Retinal pigment epithelial cell (primary cell): ENCODE measurements around the gene TENM4.

Source experiments
- DNase-seq: peaks from one replicate; pipeline ENCODE4 v3.0.0-alpha.2; 2010; ENCODE audit warnings: low read depth
- H3K4me3 ChIP-seq: 2 replicates; pipeline ENCODE4 v1.5.1; 2011; ENCODE audit warnings: mild to moderate bottlenecking, low read length, control low read depth, moderate library complexity
- TF ChIP-seq, protein P1 (sequence below): conservative IDR thresholded peaks from 2 replicates; pipeline ENCODE4 v1.5.1; 2011; ENCODE audit warnings: low read depth, low read length, control low read depth, inconsistent platforms

Gene TENM4

DNA sequence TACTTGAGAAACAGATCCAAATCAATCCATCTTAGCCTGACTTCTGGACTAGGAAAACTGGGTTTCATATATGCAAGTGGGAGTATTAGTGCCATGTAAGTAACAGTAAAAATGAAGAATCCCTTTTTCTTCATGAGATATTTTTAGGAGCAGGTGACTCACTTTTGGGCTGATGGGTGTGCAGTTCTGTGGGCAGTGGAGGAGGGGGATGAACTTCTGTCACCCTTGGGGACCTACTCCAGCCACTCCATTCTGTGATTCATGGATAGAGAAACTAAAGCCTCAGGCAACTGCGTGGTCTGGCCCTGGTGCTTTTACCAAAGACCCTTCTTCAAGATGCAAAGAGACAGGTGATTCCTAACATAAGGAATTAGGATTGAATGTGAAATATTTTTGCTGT, 657.5 kb downstream of the TENM4 start:
- TF ChIP-seq, protein P1, sequence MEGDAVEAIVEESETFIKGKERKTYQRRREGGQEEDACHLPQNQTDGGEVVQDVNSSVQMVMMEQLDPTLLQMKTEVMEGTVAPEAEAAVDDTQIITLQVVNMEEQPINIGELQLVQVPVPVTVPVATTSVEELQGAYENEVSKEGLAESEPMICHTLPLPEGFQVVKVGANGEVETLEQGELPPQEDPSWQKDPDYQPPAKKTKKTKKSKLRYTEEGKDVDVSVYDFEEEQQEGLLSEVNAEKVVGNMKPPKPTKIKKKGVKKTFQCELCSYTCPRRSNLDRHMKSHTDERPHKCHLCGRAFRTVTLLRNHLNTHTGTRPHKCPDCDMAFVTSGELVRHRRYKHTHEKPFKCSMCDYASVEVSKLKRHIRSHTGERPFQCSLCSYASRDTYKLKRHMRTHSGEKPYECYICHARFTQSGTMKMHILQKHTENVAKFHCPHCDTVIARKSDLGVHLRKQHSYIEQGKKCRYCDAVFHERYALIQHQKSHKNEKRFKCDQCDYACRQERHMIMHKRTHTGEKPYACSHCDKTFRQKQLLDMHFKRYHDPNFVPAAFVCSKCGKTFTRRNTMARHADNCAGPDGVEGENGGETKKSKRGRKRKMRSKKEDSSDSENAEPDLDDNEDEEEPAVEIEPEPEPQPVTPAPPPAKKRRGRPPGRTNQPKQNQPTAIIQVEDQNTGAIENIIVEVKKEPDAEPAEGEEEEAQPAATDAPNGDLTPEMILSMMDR = no peak
- H3K4me3 ChIP-seq = no peak overlapping the region
- DNase-seq = no peak

DNA sequence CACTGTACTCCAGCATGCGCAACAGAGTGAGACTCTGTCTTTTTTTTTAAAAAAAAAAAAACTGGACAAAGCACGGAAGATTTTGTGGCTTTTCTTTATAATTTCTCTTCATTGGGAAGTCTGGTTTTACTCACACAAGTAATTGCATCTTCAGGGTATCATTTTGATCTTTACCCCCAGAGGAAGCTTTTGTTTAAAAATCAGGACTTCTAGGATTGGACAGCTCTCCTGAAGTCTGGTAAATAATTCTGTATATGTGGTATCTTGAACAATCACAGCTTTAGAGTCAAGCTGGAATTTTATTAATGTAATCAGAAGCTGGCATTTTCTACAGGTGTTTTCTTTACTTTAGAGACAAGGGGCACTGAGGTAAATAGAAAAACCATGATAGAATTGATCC, 658.1 kb downstream of the TENM4 start:
- DNase-seq = no peak
- TF ChIP-seq, protein P1 = no peak
- no peak overlapping the region for H3K4me3 ChIP-seq

DNA sequence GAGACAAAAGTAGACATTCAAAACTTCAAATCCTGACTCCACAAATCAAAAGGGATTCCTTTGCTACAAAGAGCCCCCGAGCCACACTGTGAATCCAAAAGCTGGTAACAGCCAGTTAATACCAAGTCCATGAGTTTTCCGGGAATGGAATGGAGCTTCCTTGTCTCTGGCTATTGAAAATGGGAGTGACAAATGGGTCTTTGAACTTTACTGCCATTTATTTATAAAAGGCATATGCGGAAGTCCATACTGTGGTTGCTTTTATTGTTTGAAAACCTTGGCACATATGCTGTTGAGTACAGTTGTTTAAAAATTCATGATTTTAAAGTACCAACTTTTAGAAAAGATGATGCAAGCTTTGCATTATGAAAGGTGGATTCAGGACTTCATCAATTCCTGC, 659.9 kb downstream of the TENM4 start:
- TF ChIP-seq, protein P1 = no peak
- H3K4me3 ChIP-seq = no peak overlapping the region
- DNase-seq = no peak

DNA sequence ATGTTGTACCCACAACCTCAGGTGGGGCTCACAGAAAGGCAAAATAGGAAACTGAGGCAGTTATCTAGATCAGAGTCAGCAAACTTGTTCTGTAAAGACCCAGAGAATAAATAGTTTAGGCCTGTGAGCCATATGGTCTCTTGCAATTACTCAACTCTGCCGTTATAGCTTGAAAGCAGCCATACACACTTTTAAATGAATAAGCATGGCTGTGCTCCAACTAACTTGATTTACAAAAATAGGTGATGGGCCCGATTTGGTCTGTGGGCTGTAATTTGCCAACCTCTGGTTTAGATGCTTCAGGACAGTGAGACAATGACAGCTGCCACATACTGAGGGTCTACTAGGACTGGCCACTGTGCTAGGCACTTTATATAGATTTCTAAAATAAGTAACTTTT, 667.3 kb downstream of the TENM4 start:
- DNase-seq = no peak
- TF ChIP-seq, protein P1 = no peak
- no peak overlapping the region for H3K4me3 ChIP-seq

DNA sequence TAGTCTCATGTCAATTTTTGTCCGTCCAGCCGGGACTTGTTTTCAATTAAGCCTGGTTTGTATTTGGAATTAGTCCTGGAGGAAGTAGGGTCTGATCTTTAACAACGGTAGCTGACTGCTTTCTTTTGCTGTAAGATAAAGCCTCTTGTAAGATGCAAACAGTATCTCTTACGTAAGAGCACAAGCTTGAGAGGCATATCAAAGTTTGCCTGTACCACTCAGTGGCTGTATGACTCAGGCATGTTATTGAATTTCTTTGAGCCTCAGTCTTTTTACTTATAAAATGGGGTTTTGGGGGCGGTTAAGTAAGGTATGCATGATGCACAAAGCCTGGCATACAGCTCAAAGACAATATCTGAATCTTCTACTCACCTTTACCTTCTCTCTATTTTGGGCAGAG, 667.8 kb downstream of the TENM4 start:
- TF ChIP-seq, protein P1 = no peak
- H3K4me3 ChIP-seq = no peak overlapping the region
- no peak for DNase-seq

DNA sequence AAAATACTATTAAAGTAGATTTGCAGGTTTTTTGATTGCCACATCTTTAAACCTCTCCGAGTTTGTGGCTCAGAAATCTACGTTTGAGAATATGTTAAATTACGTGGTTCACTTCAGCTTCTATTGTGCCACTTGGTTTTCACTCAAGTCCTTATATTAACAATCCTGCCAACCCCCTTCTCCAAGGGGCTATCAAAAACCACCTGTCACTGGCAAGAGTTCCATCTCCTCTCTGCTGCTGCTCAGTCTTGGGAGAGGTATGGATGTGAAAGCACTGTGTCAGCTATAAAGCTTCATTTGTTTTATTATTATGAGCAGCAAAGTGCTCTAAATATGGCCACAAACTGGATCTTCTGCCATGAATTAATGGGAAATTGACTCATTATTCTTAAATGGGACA, 668.6 kb downstream of the TENM4 start:
- H3K4me3 ChIP-seq = no peak overlapping the region
- DNase-seq = no peak
- TF ChIP-seq, protein P1 = no peak

DNA sequence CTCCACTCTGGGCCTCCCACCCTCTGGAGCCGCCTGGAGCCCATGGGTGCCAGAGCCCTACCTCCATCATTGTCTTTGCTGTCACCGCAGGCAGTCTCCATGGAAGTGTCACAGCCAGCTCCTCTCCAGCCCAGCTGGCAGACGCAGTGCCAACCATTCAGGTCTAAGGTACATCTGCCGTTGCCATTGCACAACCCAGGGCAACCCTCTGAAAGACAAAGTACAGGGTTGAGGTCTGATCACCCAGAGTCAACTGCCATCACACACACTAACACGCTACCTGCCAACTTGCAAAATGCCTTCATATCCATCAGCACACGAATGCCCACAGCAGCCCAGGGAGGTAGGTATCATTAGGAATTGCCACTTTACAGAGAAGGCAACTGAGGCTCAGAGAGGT, 669.9 kb downstream of the TENM4 start:
- DNase-seq = no peak
- TF ChIP-seq, protein P1 = no peak
- no peak overlapping the region for H3K4me3 ChIP-seq
